Prostate gland (tissue), 2 donors: ENCODE results near the gene CAMKMT.

Experiments used
- CTCF ChIP-seq, 4 experiments: fragments of 200-600 bp in 2 of 4; fragments of 450-650 bp in 2 of 4; sonication (generic) in 2 of 4; IDR thresholded peaks; 1 replicate in 3 of 4; 2 replicates in 1 of 4; pipeline ENCODE4 v1.5.1; 2016 to 2019; ENCODE audit warnings: antibody characterized with exemption in 4 of 4, mild to moderate bottlenecking in 2 of 4, moderate library complexity in 2 of 4
- POLR2A ChIP-seq: fragments of 450-650 bp; IDR thresholded peaks from one replicate; pipeline ENCODE4 v1.6.1; 2016; ENCODE audit warnings: antibody characterized with exemption, mild to moderate bottlenecking

- no peak for TF ChIP-seq CTCF (IDR thresholded peaks at IDR 0.05)
- TF ChIP-seq POLR2A: no peak
Measured at GRCh38 chr2:44777036-44777435, 415.3 kb downstream of the CAMKMT start.
